Renal pelvis (tissue), 4 donors: ENCODE results near the gene TTYH3. TPM values are rescaled to one million over a fixed set of nuclear protein-coding genes. Genes with fewer than 3 reads are reported as not detected.
A peak's percentile ranks its signal among the peaks of the same experiment; 100 is the strongest.

Experiments used
- DNase-seq: peaks from one replicate; pipeline ENCODE4 v3.0.0-alpha.2; 2013
- polyA plus RNA-seq, 3 donors: library from polyadenylated mRNA; unstranded; fragments of 120-200 nt; gene quantifications; one replicate each; pipeline ENCODE4 v1.2.1, GENCODE V29; 2013; ENCODE audit not compliant: insufficient read length in 3 of 3

The TTYH3 gene
- polyA plus RNA-seq, 3 donors: 114 to 152 (median 138) TPM

DNA sequence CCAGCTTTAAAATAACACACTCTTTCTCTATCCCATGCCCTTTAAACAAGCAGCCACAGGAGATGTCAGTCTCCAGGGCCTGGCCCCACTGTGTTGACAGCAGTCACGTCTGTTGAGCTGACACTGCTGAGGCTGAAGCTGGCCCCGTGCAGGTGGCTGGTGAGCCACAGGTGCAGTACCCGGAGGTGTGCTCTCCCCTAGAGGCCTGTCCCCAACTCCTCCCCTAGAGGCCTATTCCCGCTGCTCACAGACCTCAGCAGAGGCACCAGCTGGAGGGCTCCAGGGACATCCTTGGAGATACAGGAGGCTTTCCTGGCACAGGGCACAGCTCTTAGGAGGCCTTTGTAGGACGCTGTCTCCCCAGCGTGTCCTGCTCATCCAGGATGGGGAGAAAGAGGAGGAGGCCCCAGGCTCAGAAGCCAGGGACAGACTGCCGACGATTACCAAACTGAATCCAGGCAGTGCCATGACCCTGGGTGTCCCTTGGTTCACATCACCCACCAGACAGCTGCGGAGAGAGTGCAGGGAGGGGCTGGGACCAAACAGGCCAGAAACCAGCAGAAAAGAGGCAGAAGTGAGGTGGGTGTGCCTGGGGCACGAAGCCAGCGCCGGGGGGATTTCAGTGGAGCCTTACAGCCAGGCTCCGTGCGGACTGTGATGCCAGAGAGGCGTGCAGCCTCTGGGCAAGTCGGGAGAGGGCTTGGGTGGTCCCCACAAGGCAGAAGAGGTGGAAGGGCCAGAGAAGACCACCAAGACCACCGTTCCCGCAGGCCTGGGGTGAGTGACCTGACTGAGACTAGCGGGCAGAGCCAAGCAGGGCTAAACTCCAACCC is 18.5 kb upstream of the TTYH3 start:
- no peak for DNase-seq

DNA sequence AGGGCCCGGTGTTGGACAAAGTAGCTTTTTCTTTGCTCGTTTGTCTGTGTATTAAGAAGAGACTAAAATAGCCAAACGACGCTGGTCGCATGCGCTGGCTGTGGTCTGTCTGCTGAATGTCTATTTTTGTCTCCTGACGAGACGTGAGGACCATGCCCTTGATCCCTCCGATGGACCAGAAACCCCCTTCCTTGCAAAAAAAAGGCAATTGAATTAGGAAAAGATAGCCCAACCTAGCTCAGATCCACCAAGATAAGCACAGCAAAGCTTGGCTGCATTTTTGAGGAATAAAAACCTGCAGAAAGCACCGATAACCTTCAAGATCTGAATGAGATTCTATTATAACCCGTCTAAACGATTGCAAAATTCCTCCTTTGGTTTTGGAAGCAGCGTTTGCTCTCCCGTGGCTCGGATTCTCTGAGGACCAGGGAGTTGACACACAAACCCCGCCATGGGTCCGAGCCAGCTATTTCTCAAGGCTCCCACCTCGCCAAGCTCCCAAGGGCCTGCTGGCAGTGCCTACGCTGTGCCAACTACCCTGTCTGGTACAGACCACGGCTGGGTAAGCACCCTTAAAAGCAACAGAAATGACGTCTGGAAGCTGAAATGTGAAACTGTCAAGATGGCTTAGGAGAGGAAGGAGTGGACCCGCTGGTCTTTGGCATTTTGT is 17.7 kb upstream of the TTYH3 start:
- no peak for DNase-seq

DNA sequence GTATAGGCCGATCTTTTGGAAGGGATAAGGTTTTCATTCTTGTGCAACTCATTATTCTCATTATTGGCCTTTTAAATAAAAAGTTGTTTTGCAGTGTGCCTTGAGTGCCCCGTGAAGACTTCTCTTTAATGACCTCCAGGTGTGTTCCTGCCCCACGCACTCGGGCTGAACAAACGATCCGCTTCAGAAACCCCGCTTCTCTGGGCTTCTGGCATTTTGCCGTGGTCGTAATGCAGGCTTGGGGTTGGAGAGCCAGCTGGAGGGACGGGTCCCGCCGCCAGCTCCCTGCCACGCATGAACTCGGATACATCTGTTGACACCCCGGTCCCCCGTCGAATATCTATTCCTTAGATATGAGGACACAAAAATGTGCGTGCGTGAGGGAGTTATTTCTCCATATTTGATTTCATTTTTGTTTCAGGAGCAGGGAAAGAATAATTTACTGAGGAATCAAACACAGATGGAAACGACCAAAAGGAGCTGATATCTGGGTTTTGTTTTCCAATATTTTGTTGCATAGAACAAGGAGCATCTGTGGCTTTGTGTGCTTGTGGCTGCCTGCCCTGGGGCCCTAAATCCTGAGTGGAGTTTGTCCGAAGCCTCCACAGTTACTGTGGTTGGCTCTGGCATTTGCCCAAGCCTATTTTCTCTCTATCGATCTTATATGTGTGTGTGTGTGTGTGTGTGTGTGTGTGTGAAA is 17.0 kb upstream of the TTYH3 start:
- no peak for DNase-seq

DNA sequence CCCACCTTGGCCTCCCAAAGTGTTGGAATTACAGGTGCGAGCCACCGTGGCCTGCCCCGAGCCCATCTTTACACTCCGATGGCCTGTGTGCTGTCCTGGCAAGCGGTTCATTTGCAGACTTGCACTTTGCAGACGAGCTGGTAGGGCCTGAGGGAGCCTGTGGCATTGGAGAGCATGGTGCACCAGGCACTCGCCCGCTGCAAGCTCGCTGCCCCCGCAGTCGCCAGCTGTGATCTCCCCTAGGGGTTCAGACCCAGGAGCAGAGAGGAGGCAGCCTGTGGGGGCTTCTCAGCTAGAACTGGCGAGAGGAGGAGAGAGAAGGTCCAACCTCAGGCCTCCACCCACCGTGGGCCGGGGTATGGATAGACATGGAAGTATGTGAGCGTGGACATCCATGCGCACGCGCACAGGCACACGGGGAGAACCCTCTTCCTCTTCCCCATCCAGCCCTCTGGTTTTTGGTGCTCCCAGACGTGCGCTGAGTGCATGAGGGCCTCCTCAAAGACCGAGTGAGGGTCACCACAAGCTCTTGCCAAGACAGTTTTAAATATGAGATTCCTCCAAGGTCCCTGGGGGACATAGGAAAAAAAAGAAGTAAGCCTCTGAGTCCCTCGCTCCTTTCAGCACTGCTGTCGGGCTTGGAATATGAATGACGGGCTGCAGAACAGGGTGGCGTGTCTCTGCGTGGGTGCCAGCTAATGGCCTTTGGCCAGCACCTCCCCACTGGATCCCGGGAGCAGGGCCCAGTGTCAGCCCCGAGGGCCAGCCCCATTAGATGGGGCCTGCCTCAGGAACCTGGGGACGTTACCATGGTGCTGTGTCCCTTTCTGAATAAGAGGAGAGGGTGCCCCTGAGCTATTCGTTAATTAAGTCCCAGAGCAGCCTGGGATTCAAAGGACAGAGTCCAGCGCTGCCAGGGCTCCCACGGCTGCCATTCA is 15.1 kb upstream of the TTYH3 start:
- no peak for DNase-seq

DNA sequence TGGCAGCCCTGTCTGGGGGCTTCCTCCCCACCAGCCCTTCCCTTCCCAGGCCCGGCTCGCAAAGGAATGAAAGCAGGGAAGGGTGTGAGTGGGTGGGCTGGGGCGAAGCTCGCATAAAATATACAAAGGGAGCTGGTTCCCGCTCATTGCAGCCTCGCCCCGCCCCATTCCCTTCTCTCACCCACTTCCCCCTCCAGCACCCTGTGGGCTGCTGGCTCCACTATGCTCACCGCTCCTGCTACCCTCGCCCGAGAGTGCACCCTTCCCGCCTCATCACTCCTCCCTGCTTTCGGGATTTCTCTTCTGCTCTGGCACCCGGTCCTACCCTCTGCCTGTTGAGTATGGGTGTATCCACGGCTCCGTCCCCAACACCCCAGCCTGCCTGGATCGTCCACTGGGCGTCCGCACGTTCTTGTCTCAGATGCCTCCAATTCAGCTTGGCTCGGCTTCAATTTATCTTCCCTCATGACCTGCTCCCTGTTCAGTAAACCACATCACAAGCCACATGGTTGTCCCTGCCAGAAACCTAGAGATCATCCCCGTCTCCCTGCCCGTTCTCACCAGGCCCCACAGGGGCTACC is 14.4 kb upstream of the TTYH3 start:
- no peak for DNase-seq

DNA sequence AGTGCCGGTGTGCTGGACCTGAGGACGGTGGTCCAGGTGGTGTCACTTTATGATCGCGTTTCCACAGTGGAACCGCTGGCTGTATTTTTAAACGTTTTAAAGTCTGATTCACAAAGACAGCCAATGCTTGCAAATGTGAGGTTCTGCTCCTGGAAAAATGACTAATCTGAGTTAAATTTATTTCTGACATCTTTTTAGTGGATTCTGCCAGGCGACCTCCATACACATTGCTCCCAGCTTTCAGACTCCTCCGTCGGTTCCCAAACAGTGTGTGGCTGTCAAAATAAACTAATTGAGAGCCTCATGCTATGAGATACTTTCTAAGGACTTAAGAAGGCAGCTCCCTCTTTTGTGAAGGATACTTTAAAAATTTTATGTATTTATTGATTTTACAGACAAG is 12.7 kb upstream of the TTYH3 start:
- DNase-seq: no peak

DNA sequence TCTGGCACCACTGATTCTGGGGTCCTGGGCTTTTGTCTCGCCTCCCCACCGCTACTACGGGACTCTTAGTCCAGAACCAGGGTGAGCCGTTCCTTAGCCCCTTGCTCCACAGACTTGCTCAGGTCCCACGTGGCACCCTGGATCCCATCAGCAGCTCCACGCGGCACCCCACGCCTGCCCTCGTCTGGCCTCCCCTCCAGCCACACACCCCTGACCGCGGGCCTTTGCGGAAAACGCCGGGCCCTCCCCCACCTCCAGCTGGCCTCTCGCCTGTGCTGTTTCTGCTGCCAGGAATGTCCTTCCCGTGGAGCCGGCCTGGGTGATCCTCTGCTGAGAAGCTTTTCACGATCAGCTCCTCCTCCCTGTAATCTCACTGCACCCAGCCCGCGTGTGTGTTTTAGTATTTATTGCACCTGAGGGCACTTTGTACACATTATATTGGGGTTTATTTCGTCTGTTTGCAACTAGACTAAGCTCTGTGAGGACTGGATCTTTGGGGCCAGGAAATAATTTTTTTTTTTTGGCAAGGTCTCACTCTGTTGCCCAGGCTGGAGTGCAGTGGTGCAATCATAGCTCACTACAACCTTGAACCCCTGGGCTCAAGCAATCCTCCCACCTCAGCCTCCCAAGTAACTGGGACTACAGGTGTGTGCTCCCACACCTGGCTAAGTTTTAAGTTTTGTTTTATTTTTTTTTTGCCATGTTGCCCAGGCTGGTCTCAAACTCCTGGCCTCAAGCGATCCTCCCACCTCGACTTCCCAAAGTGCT is 10.5 kb upstream of the TTYH3 start:
- no peak for DNase-seq

DNA sequence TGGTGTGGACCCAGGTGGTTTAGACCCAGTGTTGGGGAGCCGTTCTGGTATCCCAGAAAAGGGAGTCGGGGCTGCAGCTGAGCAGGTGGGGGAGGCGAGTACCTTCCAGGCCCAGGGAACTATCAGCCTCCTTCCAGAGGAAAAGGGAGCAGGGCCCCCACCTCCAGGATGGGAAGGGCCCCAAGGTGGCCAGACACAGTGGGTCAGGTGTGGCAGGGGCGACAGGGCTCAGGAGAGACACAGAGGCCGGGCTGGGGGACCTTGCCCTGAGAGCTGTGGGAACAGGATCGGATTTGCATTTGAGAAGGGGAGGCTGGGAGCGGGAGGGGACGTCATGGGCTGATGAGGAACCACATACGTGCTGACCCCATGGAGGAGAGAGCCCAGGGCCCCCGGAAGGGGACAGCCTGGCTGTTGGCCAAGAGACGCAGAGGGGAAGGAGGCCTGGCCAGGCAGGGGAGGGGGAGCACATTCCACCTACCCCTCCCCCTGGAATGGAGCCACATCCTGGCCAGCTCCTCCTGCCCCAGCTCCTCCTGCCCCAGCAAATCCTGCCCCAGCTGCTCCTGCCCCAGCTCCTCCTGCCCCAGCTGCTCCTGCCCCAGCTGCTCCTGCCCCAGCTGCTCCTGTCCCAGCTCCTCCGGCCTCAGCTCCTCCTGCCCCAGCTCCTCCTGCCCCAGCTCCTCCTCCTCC is 9.7 kb upstream of the TTYH3 start:
- peak; percentile 98 for DNase-seq

DNA sequence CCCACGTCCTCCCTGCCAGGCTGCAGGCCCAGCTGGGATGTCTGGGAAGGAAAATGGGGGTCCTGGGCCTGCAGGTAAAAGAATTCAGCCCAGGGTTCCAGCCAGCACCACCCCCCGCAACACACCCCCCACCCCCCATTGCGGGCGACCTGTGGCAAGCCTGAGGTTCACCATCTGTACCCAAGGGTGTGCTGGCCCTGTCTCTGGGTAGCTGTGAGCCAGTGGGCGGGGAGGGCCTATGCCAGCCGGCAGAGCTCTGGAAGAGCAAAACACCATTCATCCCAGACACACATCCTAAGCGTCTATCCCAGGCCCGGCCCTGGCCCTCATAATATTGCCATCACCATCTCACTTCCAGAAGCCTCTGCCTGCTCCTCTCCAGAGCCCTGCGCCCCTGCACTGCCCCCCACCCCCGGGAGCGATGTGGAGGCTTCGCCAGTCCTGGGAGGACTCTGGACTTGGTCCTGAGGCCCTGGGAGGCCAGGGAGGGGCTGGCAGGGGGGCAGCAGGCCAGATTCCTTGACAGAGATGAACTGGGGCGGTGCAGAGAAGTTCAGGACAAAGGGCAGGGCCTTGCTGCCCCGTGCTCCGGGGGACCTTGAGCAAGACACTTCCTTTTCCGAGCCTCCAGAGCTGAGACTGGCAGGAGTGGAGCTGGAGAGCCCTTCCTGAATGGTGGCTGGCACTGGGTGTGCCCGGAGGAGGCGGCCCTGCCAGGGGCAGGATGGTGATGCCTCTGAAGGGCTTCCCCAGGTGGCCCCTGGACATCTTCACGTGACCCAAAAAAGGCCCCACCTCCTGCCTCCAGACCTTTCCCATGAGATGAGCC is 8.7 kb upstream of the TTYH3 start:
- DNase-seq: no peak

DNA sequence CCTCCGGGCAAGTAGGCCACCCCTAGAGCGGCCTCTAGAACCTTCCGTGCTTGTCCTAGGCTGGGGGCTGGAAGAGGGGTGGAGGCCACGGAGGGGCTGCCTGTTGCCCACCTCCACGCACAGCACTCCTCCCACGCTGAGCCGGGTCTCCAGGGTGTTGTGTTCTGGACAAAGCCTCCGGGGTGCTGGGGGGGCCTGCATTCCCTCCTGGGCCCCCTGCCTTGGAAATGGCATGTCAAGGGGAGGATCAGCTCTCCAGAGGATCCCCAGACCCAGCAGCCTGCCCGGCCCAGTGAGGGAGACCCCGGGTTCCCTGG is 8.1 kb upstream of the TTYH3 start:
- DNase-seq: no peak

DNA sequence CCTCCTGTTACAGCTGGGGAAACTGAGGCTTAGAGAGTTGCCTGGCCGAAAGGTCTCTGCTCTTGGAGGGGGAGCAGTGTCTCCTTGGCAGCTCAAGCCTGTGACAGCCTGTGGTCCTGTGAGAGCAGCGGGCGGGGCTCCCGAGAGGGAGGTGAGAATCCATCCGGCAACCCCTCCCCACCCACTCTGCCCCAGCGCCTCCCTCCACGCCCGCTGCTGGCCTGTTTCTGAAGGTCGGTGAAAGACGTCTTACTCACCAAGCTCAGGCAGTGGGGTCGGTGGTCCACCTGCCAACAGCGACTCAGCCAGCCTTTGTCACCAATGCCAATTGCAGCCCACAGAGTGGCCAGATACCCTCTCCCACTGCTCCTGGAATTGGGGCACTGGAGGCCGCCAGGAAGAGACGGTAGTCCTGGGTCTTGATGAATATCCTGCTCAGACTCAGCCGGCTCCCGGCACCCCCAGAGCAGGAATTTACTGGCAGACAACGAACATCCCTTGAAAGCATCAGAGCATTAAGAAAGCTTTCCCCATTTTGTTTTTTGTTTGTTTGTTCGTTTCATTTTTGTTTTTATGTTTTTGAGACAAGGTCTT is 7.4 kb upstream of the TTYH3 start:
- DNase-seq: no peak

DNA sequence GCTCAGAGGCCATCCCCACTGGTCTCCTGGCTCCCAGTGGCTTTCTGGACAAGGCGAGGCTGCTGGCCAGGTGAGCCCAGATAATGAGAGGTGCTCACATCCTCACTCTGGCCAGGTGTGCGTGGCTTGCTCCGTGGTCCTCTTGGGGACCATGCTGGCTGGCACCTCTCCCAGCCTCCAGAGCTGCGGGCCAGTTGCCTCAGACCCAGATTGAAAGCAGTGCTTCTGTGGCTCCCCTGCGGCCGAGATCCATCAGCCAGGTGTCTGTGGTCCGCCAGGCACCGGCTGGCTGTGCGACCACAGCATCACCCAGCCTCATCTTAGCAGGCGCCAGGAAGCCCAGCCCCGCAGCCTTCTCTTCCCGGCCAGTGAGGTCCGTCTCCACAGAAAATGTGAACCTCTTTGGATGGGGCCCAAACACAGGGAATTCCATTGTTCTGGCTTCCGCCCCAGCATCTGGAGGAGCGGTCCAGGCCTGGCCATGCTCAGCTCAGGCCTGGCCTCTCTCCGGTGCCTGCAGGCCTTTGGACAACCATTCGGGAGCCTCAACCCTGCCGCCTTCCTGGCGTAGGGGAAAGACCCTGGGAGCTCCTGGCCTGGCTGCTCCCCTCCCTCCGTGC is 5.2 kb upstream of the TTYH3 start:
- DNase-seq: no peak

DNA sequence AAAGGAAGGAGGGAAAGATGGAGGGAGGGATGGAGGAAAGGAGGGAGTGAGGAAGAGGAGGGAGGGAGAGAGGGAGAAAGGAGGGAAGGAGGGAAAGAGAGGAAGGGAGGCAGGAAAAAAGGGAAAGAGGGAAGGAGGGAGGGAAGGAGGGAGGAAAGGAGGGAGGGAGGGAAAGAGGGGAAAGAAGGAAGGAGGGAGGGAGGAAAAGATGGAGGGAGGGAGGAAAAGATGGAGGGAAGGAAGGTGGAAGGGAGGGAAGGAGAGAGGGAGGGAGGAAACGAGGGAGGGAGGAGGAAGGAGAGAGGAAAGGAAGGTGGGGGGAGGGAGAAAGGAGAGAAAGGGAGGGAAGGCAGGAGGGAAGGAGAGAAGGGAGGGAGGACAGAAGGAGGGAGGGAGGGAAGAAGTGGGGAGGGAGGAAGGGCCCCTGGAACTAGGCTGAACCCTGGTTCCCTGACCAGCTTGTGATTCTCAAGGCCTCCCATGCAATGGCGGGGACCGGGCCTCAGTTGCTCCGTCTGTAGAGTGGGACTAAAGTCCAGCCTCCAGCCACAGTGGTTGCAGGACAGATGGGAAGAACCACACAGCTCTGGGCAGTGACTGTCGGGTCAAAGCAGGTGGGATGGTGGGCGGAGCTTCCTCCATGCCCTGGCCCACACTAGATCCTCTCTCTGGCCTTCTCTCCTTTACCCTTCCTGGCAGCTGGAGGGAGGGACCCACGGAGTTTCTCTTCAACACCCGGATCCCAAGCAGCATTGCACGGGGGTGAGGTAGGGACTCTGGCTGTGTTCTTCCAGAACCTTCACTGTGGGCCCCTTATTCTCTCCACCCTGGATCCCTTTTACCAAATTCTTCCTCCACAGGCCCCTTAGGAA is 4.3 kb upstream of the TTYH3 start:
- DNase-seq: no peak

DNA sequence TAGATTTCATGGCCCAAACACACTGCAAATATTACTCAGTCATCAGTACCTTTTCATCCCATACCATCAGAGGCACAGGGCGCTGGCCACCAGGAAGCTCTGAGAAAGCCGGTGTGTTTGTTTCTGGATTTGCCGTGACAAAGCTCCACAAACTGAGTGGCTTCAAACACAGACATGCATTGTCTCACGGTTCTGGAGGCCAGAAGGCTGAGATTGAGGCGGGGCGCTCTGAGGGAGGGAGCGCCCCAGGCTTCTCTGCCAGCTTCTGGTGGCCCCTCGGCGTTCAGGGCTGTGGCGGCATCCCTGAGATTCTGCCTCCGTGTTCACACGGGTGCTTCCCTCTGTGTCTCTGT is 3.7 kb upstream of the TTYH3 start:
- DNase-seq: no peak

DNA sequence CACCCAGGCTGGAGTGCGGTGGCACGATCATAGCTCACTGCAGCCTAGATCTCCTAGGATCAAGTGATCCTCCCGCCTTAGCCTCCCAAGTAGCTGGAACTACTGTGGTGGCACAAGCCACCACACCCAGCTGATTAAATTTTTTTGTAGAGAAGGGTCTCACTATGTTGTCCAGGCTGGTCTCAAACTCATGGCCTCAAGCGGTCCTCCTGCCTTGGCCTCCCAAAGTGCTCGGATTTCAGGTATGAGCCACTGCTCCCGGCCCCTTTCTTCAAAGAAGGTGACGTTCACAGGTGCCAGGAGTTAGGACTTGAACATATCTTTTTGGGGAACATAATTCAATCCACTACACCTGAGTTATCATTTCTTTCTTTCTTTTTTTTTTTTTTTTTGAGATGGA is 2.9 kb upstream of the TTYH3 start:
- DNase-seq: no peak

DNA sequence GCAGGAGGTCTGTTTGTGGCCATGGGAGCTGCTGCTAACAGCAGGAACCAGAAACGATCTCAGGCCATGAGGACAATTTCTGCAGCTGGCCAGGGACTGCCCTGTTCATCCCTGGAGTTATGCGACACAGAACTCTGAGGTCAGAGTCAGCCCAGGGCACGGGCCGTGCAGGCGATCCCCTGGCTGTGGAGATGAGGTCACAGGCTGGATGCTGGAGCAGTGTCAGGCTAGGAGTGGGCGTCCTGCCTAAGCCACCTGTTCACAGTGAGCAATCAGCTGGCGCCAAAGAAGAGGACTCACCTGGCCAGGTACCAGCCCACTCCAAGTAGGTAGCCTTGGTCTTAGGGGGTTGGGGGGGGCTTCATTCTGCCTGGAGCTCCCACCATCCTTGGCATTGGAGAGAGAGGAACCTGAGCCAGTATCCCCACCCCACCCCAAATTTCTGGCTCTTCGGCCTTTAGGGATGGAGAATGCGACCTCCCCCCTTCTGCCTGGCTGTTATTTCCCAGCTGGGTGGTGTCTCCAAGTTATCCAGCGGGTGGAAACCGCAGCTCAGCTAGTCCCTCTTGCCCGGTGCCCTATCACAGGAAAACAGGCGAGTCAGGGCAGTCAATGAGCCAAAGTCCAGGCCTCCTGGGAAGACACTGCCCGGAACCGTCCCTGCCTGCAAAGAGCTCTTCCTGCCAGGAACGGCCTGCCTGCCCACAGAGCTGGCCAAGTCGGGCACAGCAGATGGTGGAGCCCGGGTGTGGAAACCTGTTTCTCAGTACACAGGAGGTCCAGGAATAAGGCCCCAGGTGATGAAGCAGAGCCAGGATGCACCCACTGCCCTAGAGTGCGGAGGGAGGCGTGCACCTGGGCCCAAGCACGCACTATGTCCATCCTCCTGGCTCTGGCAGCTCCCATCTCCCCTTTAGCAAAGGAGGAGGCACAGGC is 1.8 kb upstream of the TTYH3 start:
- DNase-seq: no peak
